Muscle layer of colon (tissue), 2 donors: ENCODE measurements around the gene DOCK8.

Experiments used
- H3K27ac ChIP-seq: one replicate; pipeline ENCODE4 v1.7.0; 2013; ENCODE audit warnings: low read depth, mild to moderate bottlenecking, low read length, moderate library complexity
- H3K27me3 ChIP-seq, 2 donors: one replicate each; pipeline ENCODE4 v1.7.0; 2013; ENCODE audit warnings: low read length in 2 of 2, mild to moderate bottlenecking in 2 of 2; ENCODE audit not compliant: insufficient read depth in 2 of 2, control insufficient read depth in 1 of 2
- H3K36me3 ChIP-seq: one replicate; pipeline ENCODE4 v1.7.0; 2013; ENCODE audit warnings: mild to moderate bottlenecking, low read length; ENCODE audit not compliant: insufficient read depth
- H3K4me1 ChIP-seq: one replicate; pipeline ENCODE4 v1.7.0; 2013; ENCODE audit warnings: mild to moderate bottlenecking, low read length; ENCODE audit not compliant: insufficient read depth
- H3K4me3 ChIP-seq, 2 donors: one replicate each; pipeline ENCODE4 v1.7.0; 2013; ENCODE audit warnings: low read length in 2 of 2, low read depth in 1 of 2, mild to moderate bottlenecking in 1 of 2, moderate library complexity in 1 of 2
- H3K9ac ChIP-seq: one replicate; pipeline ENCODE4 v1.7.0; 2013; ENCODE audit warnings: low read length
- H3K9me3 ChIP-seq: one replicate; pipeline ENCODE4 v1.7.0; 2013; ENCODE audit warnings: mild to moderate bottlenecking, low read length
- donor health status: abdominal sarcoma.
- donor health status: Adenocarcinoma of cecum.

DOCK8 gene

GRCh38 chr9:437574-438001 is 222.9 kb downstream of the DOCK8 start:
- no peak overlapping the region for H3K27ac ChIP-seq
- no peak overlapping the region for H3K4me3 ChIP-seq
- H3K27me3 ChIP-seq: no peaks in the 10 kb centered on the region
- no peaks in the 10 kb centered on the region for H3K36me3 ChIP-seq
- H3K4me1 ChIP-seq: peaks cover 14% of the 10 kb centered on the region
- no peak overlapping the region for H3K9ac ChIP-seq
- H3K9me3 ChIP-seq: no peaks in the 10 kb centered on the region

DNA sequence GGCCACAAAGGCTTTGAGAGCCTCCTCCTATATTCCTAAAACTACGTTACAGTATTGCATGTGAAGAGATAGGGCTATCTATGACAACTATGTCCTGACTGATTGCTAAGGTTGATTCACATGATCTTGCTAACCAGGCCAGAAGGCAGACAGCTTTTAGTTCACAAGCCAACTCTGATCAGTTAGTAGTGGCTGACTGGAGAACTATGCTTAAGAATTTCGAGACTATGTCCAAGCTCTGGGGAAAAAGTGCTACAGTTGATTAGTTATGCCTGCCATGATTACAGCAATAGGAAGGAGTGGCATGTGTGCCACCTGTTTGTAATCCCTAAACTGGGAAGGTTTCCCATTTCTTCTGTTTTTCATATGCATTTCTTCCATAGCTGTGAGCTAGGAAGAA is 223.4 kb downstream of the DOCK8 start:
- Histone ChIP-seq H3K9ac (no peak overlapping the region), H3K27ac (no peak overlapping the region), H3K27me3 (no peaks in the 10 kb centered on the region), H3K9me3 (no peaks in the 10 kb centered on the region), H3K4me1 (peaks cover 14% of the 10 kb centered on the region), H3K36me3 (no peaks in the 10 kb centered on the region), H3K4me3 (no peak overlapping the region)

- Histone ChIP-seq H3K27ac (no peak overlapping the region), H3K4me1 (peaks cover 14% of the 10 kb centered on the region), H3K36me3 (no peaks in the 10 kb centered on the region), H3K9me3 (no peaks in the 10 kb centered on the region), H3K9ac (no peak overlapping the region), H3K4me3 (no peak overlapping the region), H3K27me3 (no peaks in the 10 kb centered on the region)
Measured at GRCh38 chr9:438961-439768, 224.5 kb downstream of the DOCK8 start.

- H3K36me3 ChIP-seq: no peaks in the 10 kb centered on the region
Measured at GRCh38 chr9:441126-441525, 226.5 kb downstream of the DOCK8 start.

DNA sequence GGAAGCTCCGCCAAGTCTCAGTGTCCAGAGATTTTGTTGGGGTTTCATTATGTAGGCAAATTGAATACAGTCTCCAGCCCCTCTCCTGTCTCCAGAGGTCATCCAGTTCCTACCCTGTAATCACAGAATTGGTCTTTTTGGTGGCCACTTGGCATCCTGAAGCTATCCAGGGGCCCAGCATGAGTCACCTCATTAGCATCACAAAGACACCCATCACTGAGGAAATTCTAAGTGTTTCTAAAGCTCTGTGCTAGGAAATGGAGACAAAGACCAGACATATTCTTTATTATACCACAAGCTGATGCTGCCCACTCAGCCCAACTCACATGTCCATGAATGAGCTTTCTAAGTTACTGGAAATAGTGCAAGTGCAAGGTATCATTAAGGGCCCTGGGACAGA is 229.9 kb downstream of the DOCK8 start:
- Histone ChIP-seq H3K27ac (no peak overlapping the region), H3K36me3 (no peaks in the 10 kb centered on the region), H3K4me1 (peaks cover 8% of the 10 kb centered on the region), H3K27me3 (no peaks in the 10 kb centered on the region), H3K9me3 (no peaks in the 10 kb centered on the region), H3K4me3 (no peak overlapping the region), H3K9ac (no peak overlapping the region)

More at GRCh38 chr9:441126-441525, 226.5 kb downstream of the DOCK8 start:
- no peak overlapping the region for H3K9ac ChIP-seq
- H3K27ac ChIP-seq: no peak overlapping the region
- no peaks in the 10 kb centered on the region for H3K27me3 ChIP-seq
- H3K4me1 ChIP-seq: peaks cover 22% of the 10 kb centered on the region
- H3K4me3 ChIP-seq: no peak overlapping the region
- no peaks in the 10 kb centered on the region for H3K9me3 ChIP-seq

DNA sequence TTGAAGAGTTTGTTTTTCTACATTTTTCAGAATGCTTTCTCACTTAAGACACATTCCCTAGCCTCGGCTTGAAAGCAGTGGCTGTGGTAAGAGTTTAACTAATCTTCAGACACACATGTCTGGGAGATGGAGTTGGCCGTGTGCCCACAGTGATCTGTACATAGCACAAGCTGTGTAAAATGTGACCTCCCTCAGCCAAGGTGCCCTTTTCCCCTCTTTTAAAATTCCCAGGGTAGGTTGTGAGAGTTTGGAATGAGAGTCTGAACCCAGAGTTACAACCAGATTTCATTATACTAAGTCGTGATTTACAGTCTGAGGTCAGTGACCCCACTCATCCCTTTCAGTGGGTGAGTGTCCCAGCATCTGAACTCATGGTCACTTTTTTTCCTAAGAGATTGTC is 230.4 kb downstream of the DOCK8 start:
- H3K27ac ChIP-seq: no peak overlapping the region
- no peak overlapping the region for H3K4me3 ChIP-seq
- no peaks in the 10 kb centered on the region for H3K9me3 ChIP-seq
- H3K36me3 ChIP-seq: no peaks in the 10 kb centered on the region
- H3K4me1 ChIP-seq: peaks cover 8% of the 10 kb centered on the region
- H3K27me3 ChIP-seq: no peaks in the 10 kb centered on the region
- no peak overlapping the region for H3K9ac ChIP-seq

GRCh38 chr9:446074-446699 is 231.5 kb downstream of the DOCK8 start:
- Histone ChIP-seq H3K27me3 (no peaks in the 10 kb centered on the region), H3K4me1 (peaks cover 8% of the 10 kb centered on the region), H3K4me3 (no peak overlapping the region), H3K27ac (no peak overlapping the region), H3K9me3 (no peaks in the 10 kb centered on the region), H3K36me3 (no peaks in the 10 kb centered on the region), H3K9ac (no peak overlapping the region)

DNA sequence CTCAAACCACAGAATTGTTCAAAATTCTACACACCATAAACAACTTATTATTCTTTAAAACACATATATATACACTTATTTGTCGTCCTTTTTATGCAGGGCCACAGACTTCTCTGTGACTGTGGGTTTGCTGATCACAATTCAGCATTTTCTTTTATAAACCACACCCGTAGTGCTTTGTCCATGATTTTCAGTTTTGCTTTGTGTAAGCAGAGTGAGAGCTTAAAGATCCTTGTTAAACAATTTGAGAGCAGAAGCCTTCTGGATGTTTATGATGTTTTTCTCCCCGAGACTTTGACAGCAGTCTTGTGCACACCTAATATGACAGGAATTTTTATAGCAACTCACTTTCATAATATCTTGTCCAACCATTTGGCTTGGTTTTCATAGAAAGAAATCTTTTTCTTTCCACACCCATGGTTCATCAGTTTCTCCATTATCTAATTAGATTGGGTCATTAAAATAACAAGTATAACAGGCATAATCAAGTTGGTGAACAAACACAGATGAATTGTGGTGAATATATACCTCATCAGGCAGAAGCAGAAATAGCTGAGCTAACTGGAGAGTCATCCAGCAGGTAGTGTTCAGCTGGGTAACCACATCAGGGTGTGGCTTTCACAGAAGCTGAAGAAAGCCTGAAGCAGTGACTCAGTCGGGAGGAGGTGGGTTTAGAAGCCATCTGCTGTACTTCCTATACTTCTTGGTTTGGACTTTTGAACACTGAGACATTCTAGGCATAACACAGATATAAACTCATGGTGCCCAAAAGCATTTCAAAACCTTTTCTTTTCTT is 232.8 kb downstream of the DOCK8 start:
- Histone ChIP-seq H3K9me3 (no peaks in the 10 kb centered on the region), H3K27ac (no peak overlapping the region), H3K36me3 (no peaks in the 10 kb centered on the region), H3K4me1 (peaks cover 8% of the 10 kb centered on the region), H3K4me3 (no peak overlapping the region), H3K27me3 (no peaks in the 10 kb centered on the region), H3K9ac (no peak overlapping the region)

GRCh38 chr9:450057-450456 is 235.4 kb downstream of the DOCK8 start:
- H3K9ac ChIP-seq: no peak overlapping the region
- no peak overlapping the region for H3K27ac ChIP-seq
- H3K4me1 ChIP-seq: peaks cover 3% of the 10 kb centered on the region
- no peak overlapping the region for H3K4me3 ChIP-seq
- no peaks in the 10 kb centered on the region for H3K27me3 ChIP-seq
- H3K36me3 ChIP-seq: no peaks in the 10 kb centered on the region
- H3K9me3 ChIP-seq: no peaks in the 10 kb centered on the region

- H3K36me3 ChIP-seq: no peaks in the 10 kb centered on the region
- H3K4me1 ChIP-seq: no peaks in the 10 kb centered on the region
- no peaks in the 10 kb centered on the region for H3K27me3 ChIP-seq
- H3K9me3 ChIP-seq: no peaks in the 10 kb centered on the region
- H3K27ac ChIP-seq: no peak overlapping the region
- no peak overlapping the region for H3K9ac ChIP-seq
- H3K4me3 ChIP-seq: no peak overlapping the region
Measured at GRCh38 chr9:450561-450960, 235.9 kb downstream of the DOCK8 start.

DNA sequence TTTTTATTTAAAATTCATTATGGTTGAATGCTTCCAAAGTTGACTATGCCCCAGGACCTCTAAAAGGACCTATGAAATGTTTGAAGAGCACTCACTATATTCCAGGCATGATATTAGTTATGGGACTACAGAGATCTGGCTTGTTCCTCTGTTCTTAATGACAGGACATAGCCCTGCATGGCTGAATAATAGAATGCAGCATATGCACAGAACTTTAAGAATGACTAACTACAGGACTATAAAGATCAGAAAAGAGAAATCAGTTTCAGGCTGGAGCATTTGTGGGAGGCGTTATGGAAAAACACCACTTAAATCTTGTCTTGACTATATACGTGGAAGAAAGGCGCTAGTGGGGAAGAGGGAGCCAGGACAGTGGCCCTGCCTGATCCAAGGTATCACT is 239.2 kb downstream of the DOCK8 start:
- no peaks in the 10 kb centered on the region for H3K36me3 ChIP-seq
- H3K9me3 ChIP-seq: no peaks in the 10 kb centered on the region
- peaks cover 7% of the 10 kb centered on the region for H3K4me1 ChIP-seq
- no peaks in the 10 kb centered on the region for H3K27me3 ChIP-seq
- no peak overlapping the region for H3K27ac ChIP-seq
- H3K4me3 ChIP-seq: no peak overlapping the region
- no peak overlapping the region for H3K9ac ChIP-seq
